HFFc6 (cell line): ENCODE results near the gene AQR. TPM values are rescaled to one million over a fixed set of nuclear protein-coding genes. Genes with fewer than 3 reads are reported as not detected.

Experiments used
- DNase-seq: peaks from one replicate; pipeline ENCODE4 v3.0.0-alpha.2; 2018
- H3K27ac Mint-ChIP-seq: 2 replicates; pipeline ENCODE4 v1.8.0; 2020; ENCODE audit warnings: mild to moderate bottlenecking, mixed read lengths
- H3K27me3 Mint-ChIP-seq: 2 replicates; pipeline ENCODE4 v1.8.0; 2021; ENCODE audit warnings: mild to moderate bottlenecking, moderate library complexity, mixed read lengths; ENCODE audit not compliant: insufficient read depth
- H3K36me3 Mint-ChIP-seq: 2 replicates; pipeline ENCODE4 v1.8.0; 2021; ENCODE audit warnings: low read depth, mixed read lengths
- H3K4me1 Mint-ChIP-seq: 2 replicates; pipeline ENCODE4 v1.8.0; 2020; ENCODE audit warnings: low read depth, mixed read lengths
- H3K4me3 Mint-ChIP-seq: 2 replicates; pipeline ENCODE4 v1.8.0; 2020; ENCODE audit warnings: mild to moderate bottlenecking, moderate library complexity, mixed read lengths
- H3K9me3 Mint-ChIP-seq: 2 replicates; pipeline ENCODE4 v1.8.0; 2020; ENCODE audit warnings: mild to moderate bottlenecking, mixed read lengths
- CTCF ChIP-seq: fragments of 200-600 bp; sonication (generic); IDR thresholded peaks from 2 replicates; pipeline ENCODE4 v1.5.0; 2021; ENCODE audit warnings: antibody characterized with exemption, mild to moderate bottlenecking
- total RNA-seq, 6 experiments: library from RNA; stranded (reverse); fragmentation: NEBNext Ultra II Directional; extraction: Animal tissue kit (Norgen Biotek cat#: 25700); gene quantifications; 2 replicates in 1 of 6; 3 replicates in 5 of 6; pipeline ENCODE4 v1.2.3, GENCODE V29; 2021

Gene AQR
- total RNA-seq, 6 experiments from 2014 or later: 24.9 to 31.1 (median 28.9) TPM

GRCh38 chr15:34855893-34856292, 113.6 kb downstream of the AQR start:
- H3K9me3 Mint-ChIP-seq: no peaks in the 10 kb centered on the region
- no peaks in the 10 kb centered on the region for H3K27me3 Mint-ChIP-seq
- H3K4me1 Mint-ChIP-seq: peaks cover 39% of the 10 kb centered on the region
- H3K27ac Mint-ChIP-seq: peak overlapping the region; percentile 73
- TF ChIP-seq CTCF: no peak
- DNase-seq: peak; percentile 25
- peaks cover 21% of the 10 kb centered on the region for H3K36me3 Mint-ChIP-seq
- peak overlapping the region; percentile 45; the same call in 1 of the 2 replicates for H3K4me3 Mint-ChIP-seq

- H3K27ac Mint-ChIP-seq: peak overlapping the region; percentile 9; the same call in 1 of the 2 replicates
- no peaks in the 10 kb centered on the region for H3K9me3 Mint-ChIP-seq
- TF ChIP-seq CTCF: no peak
- peak; percentile 80 for DNase-seq
- peaks cover 21% of the 10 kb centered on the region for H3K36me3 Mint-ChIP-seq
- H3K4me3 Mint-ChIP-seq: no peak overlapping the region; the same call in 1 of the 2 replicates
- no peaks in the 10 kb centered on the region for H3K27me3 Mint-ChIP-seq
- H3K4me1 Mint-ChIP-seq: peaks cover 39% of the 10 kb centered on the region
These were observed 114.1 kb downstream of the AQR start for GRCh38 chr15:34855413-34855812.

GRCh38 chr15:34854232-34854631, 115.3 kb downstream of the AQR start:
- no peak overlapping the region for H3K27ac Mint-ChIP-seq
- no peak for TF ChIP-seq CTCF
- H3K27me3 Mint-ChIP-seq: no peaks in the 10 kb centered on the region
- peaks cover 31% of the 10 kb centered on the region for H3K36me3 Mint-ChIP-seq
- peaks cover 39% of the 10 kb centered on the region for H3K4me1 Mint-ChIP-seq
- H3K4me3 Mint-ChIP-seq: no peak overlapping the region
- no peaks in the 10 kb centered on the region for H3K9me3 Mint-ChIP-seq
- DNase-seq: no peak

GRCh38 chr15:34853001-34853758, 116.4 kb downstream of the AQR start:
- H3K27ac Mint-ChIP-seq: no peak overlapping the region
- no peak for DNase-seq
- no peaks in the 10 kb centered on the region for H3K27me3 Mint-ChIP-seq
- peaks cover 39% of the 10 kb centered on the region for H3K4me1 Mint-ChIP-seq
- no peak overlapping the region for H3K4me3 Mint-ChIP-seq
- H3K36me3 Mint-ChIP-seq: peaks cover 31% of the 10 kb centered on the region
- H3K9me3 Mint-ChIP-seq: no peaks in the 10 kb centered on the region
- TF ChIP-seq CTCF: 0 out of 2 replicates have a peak, but pooled peaks have one; percentile 8

GRCh38 chr15:34851751-34852150, 117.8 kb downstream of the AQR start:
- no peak overlapping the region for H3K4me3 Mint-ChIP-seq
- TF ChIP-seq CTCF: no peak
- peaks cover 36% of the 10 kb centered on the region for H3K4me1 Mint-ChIP-seq
- H3K27me3 Mint-ChIP-seq: no peaks in the 10 kb centered on the region
- no peak overlapping the region for H3K27ac Mint-ChIP-seq
- DNase-seq: no peak
- H3K36me3 Mint-ChIP-seq: peaks cover 32% of the 10 kb centered on the region
- H3K9me3 Mint-ChIP-seq: no peaks in the 10 kb centered on the region
